Activated gamma-delta T cell treated with anti-CD3 and anti-CD28 coated beads, Interleukin-2, amount 50 U/mL, for 16 hours (primary cell): ENCODE measurements around the gene BOD1.
A peak's percentile ranks its signal among the peaks of the same experiment; 100 is the strongest.

Experiments used
- DNase-seq: peaks from one replicate; pipeline ENCODE4 v3.0.0-alpha.2; 2020; ENCODE audit warnings: low read depth

BOD1 gene

DNA sequence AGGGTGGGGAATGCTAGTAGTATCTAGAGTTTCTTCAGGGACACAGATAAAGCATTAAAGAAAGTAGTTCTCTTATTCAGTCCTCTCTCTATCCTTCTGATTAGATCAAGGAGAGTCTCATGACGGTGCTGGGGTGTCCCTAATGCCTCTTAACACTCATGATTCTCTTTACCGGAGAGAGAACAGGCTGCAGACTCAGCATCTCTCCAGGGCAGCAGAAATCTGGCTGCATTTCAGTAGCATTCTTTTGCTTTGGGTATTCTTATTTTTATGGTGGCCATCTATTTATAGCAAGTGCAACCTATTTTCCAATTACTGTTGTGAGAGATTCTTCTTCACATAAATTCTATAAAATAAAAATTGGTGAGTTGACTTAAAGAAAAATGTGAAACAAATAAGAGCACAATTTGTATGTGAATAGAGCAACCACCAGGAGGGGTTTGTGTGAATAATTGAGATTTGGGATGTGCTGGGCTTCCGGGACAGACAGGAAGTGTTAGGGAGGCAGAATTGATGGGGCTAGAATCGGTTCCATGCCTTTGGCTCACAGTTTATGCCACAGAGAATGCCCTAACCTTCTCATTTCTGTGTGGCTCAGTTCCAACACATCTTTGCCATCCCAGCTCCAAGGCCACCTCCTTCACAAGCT, 23.8 kb upstream of the BOD1 start:
- DNase-seq, result no peak

- DNase-seq, result no peak
Measured at GRCh38 chr5:173638126-173639040, 21.9 kb upstream of the BOD1 start.

- DNase-seq, result no peak
Measured at GRCh38 chr5:173637340-173637739, 20.9 kb upstream of the BOD1 start.

- DNase-seq, result no peak
Measured at GRCh38 chr5:173634465-173634983, 18.1 kb upstream of the BOD1 start.

- DNase-seq, result no peak
Measured at GRCh38 chr5:173633304-173633703, 16.9 kb upstream of the BOD1 start.

- DNase-seq, result no peak
Measured at GRCh38 chr5:173631478-173631877, 15.0 kb upstream of the BOD1 start.

GRCh38 chr5:173630724-173631365, 14.4 kb upstream of the BOD1 start:
- no peak for DNase-seq

- no peak for DNase-seq
Measured at GRCh38 chr5:173629628-173630027, 13.2 kb upstream of the BOD1 start.

- DNase-seq, result no peak
Measured at GRCh38 chr5:173628501-173628900, 12.1 kb upstream of the BOD1 start.

GRCh38 chr5:173627860-173628392, 11.5 kb upstream of the BOD1 start:
- no peak for DNase-seq

- DNase-seq, result no peak
Measured at GRCh38 chr5:173627271-173627670, 10.8 kb upstream of the BOD1 start.

- DNase-seq, result no peak
Measured at GRCh38 chr5:173626505-173626820, 10.0 kb upstream of the BOD1 start.

GRCh38 chr5:173625673-173626504, 9.4 kb upstream of the BOD1 start:
- DNase-seq, result no peak

- no peak for DNase-seq
Measured at GRCh38 chr5:173625261-173625660, 8.8 kb upstream of the BOD1 start.

DNA sequence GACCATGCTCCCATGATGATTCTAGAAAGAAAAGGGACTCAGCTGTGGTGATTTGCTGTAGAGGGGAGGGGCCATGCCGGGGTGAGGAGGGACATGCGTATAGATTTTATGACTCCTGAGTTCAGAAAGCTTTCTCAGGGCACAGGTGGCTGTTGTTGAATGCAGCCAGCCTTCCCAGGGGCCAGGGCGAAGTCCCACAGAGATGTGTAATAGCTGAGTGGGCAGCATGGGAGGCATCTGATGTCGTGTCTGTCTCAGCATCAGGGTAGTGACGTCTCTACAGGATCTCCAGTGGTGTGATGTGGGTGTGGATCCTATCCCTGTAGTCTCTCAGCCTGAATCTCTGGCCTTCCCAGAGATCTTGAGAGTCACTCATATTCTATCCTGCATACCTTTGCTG, 7.8 kb upstream of the BOD1 start:
- no peak for DNase-seq

GRCh38 chr5:173623789-173624188, 7.3 kb upstream of the BOD1 start:
- no peak for DNase-seq

GRCh38 chr5:173623296-173623771, 6.9 kb upstream of the BOD1 start:
- DNase-seq, result no peak

DNA sequence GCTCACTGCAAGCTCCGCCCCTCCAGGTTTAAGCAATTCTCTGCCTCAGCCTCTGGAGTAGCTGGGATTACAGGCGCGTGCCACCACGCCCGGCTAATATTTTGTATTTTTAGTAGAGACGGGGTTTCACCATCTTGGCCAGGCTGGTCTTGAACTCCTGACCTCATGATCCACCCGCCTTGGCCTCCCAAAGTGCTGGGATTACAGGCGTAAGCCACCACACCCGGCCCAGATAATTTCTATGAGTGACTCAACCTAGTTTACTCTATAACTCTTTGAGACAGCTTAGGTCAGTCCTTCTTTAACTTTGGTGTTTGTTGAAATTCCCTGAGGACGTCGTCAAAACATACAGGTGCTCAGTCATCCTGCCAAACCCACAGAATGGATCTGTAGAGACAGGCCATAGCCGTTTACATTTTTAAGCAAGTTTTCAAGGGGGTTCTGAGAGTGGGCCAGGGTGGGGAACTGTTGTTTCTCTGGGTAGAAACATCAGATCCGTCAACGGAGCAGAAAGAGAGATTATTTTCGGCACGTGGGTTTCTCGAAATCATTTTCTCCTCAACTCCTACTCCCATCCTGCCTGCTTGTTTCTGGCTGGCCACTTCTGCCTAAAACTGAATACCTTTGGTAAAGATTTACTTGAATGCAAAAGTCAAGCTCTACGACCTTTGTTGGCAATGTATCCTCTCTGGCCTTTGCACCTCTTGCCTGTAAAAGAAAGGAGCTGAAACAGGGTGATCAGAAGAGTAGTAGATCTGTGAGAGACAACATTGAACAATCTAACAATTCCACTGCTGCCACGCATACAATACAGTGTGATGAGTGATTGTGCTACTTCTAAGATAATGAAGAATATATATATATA, 6.0 kb upstream of the BOD1 start:
- no peak for DNase-seq

- DNase-seq, result no peak
Measured at GRCh38 chr5:173620784-173621183, 4.3 kb upstream of the BOD1 start.

DNA sequence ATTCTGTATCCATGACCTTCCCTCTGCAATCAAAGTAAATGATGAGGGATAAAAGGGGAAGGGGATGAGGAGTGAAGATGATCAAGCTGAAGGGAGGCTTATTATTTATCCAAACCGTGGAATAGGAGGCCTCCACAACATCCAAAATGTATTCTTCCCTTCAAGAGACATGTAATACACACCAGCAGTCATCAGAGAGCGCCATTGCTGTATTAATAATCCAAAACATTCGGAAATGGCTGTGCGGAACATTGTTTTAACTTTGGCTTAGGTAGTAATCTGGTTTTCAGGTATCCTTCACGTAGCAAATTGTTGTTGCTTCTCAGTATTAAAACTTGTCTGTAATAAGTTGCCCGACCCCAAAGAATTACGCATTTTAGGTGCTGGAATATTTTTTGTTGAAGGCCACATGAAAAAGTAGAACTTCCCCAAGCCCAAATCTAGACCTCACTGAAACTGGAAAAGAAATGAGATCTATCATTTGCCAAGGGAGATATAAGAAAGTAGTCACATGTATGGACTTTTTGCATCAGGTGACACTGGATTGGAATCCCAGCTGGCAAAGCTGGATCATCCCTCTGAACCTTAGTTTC, 2.6 kb upstream of the BOD1 start:
- peak; percentile 21 for DNase-seq
